H1 (cell line): ENCODE results near the gene PCSK4. TPM values are rescaled to one million over a fixed set of nuclear protein-coding genes. Genes with fewer than 3 reads are reported as not detected.

Experiments
- CTCF ChIA-PET: fragments of 300-600 bp; sonication (Branson Sonifier 250); formaldehyde crosslinking; loops from one replicate; lab custom pipeline; 2021; ENCODE audit not compliant: partially characterized antibody; lab: Charles Lee
- POLR2A ChIA-PET: fragments of 300-600 bp; sonication (Branson Sonifier 250); formaldehyde crosslinking; loops from one replicate; lab custom pipeline; 2021; ENCODE audit warnings: inconsistent platforms; ENCODE audit not compliant: partially characterized antibody; lab: Charles Lee
- DNase-seq, 2 experiments: peaks; one replicate each; pipeline versions ENCODE4 v3.0.0 to v3.0.0-alpha.2; 2010 to 2022; ENCODE audit warnings: low spot score in 2 of 2, low read depth in 1 of 2, mixed read lengths in 1 of 2
- FAIRE-seq: peaks from 2 replicates; lab custom pipeline; 2011; peaks lifted over from hg19 to GRCh38; lab: Jason Lieb, UNC
- H2AFZ ChIP-seq: 2 replicates; pipeline ENCODE4 v1.8.1; 2012; ENCODE audit warnings: low read length, inconsistent platforms
- H2AK5ac ChIP-seq: 2 replicates; pipeline ENCODE4 v1.6.1; 2013; ENCODE audit warnings: low read depth, low read length
- H2BK120ac ChIP-seq: replicated peaks from 2 replicates; pipeline ENCODE3; 2013; ENCODE audit warnings: low read depth, low read length, inconsistent platforms
- H2BK12ac ChIP-seq: 2 replicates; pipeline ENCODE4 v1.6.1; 2013; ENCODE audit warnings: low read depth, low read length
- H2BK15ac ChIP-seq: 2 replicates; pipeline ENCODE4 v1.6.1; 2013; ENCODE audit warnings: low read length
- H2BK20ac ChIP-seq: 2 replicates; pipeline ENCODE4 v1.6.1; 2013; ENCODE audit warnings: low read length
- H2BK5ac ChIP-seq: 2 replicates; pipeline ENCODE4 v1.6.1; 2013; ENCODE audit warnings: low read depth, low read length
- H3K14ac ChIP-seq: 2 replicates; pipeline ENCODE4 v1.6.1; 2013; ENCODE audit warnings: inconsistent platforms; ENCODE audit not compliant: insufficient read length
- H3K18ac ChIP-seq: 2 replicates; pipeline ENCODE4 v1.6.1; 2013; ENCODE audit warnings: low read length; ENCODE audit errors: extremely low read depth
- H3K23ac ChIP-seq: 2 replicates; pipeline ENCODE4 v1.6.1; 2013; ENCODE audit warnings: inconsistent platforms; ENCODE audit not compliant: insufficient read length
- H3K23me2 ChIP-seq: 2 replicates; pipeline ENCODE4 v1.6.1; 2013; ENCODE audit warnings: low read depth, low read length
- H3K27ac ChIP-seq: 2 replicates; pipeline ENCODE4 v1.6.1; 2011; ENCODE audit warnings: low read depth, low read length, inconsistent platforms
- H3K27me3 ChIP-seq, 4 experiments: replicated peaks in 1 of 4; 1 replicate in 1 of 4; 2 replicates in 3 of 4; pipeline versions ENCODE4 v1.6.1 to v1.8.1; 2011 to 2013; ENCODE audit warnings: low read length in 3 of 4, mild to moderate bottlenecking in 3 of 4, inconsistent platforms in 2 of 4, mixed read lengths in 2 of 4, moderate library complexity in 1 of 4; ENCODE audit not compliant: control insufficient read depth in 3 of 4, insufficient read depth in 3 of 4; ENCODE audit errors: extremely low read depth in 1 of 4
- H3K36me3 ChIP-seq, 4 experiments: 2 replicates each; pipeline versions ENCODE4 v1.6.1 to v1.8.1; 2011 to 2013; ENCODE audit warnings: mild to moderate bottlenecking in 4 of 4, low read length in 3 of 4, moderate library complexity in 2 of 4, control low read depth in 1 of 4, inconsistent platforms in 1 of 4; ENCODE audit not compliant: insufficient read depth in 4 of 4, control insufficient read depth in 2 of 4
- H3K4ac ChIP-seq: replicated peaks from 2 replicates; pipeline ENCODE3; 2013; ENCODE audit warnings: low read length, low read depth, mixed read lengths, inconsistent platforms; ENCODE audit not compliant: insufficient read length
- H3K4me1 ChIP-seq, 4 experiments: replicated peaks in 1 of 4; 1 replicate in 1 of 4; 2 replicates in 3 of 4; pipeline versions ENCODE4 v1.6.1 to v1.8.1; 2011 to 2013; ENCODE audit warnings: low read length in 3 of 4, inconsistent platforms in 2 of 4, mixed read lengths in 1 of 4; ENCODE audit not compliant: insufficient read depth in 4 of 4, control insufficient read depth in 3 of 4
- H3K4me2 ChIP-seq, 2 experiments: 2 replicates each; pipeline versions ENCODE4 v1.6.1 to v1.8.1; 2011 to 2013; ENCODE audit warnings: low read depth in 2 of 2, low read length in 2 of 2, control low read depth in 1 of 2, inconsistent platforms in 1 of 2, mild to moderate bottlenecking in 1 of 2; ENCODE audit not compliant: insufficient read depth in 1 of 2
- H3K4me3 ChIP-seq, 4 experiments: fragments of 200-600, 300-600 bp in 1 of 4; sonication (generic), shearing (Covaris generic), sonication (Bioruptor Twin) in 1 of 4; 2 replicates each; pipeline versions ENCODE4 v1.5.1 to v1.8.1; 2011 to 2016; ENCODE audit warnings: low read length in 4 of 4, low read depth in 3 of 4, control low read depth in 2 of 4, inconsistent platforms in 2 of 4, mild to moderate bottlenecking in 2 of 4, mixed read lengths in 1 of 4, moderate library complexity in 1 of 4; ENCODE audit not compliant: insufficient read depth in 2 of 4; ENCODE audit errors: extremely low read depth in 1 of 4
- H3K56ac ChIP-seq: replicated peaks from 2 replicates; pipeline ENCODE3; 2013; ENCODE audit warnings: low read depth, mild to moderate bottlenecking, mixed read lengths, low read length, inconsistent platforms; ENCODE audit not compliant: insufficient read length
- H3K79me1 ChIP-seq: 2 replicates; pipeline ENCODE4 v1.6.1; 2013; ENCODE audit warnings: low read depth, low read length, control low read depth
- H3K79me2 ChIP-seq, 2 experiments: 2 replicates each; pipeline versions ENCODE4 v1.6.1 to v1.8.1; 2012 to 2013; ENCODE audit warnings: low read length in 2 of 2, mild to moderate bottlenecking in 2 of 2, inconsistent platforms in 1 of 2; ENCODE audit not compliant: insufficient read depth in 2 of 2, control insufficient read depth in 1 of 2
- H3K9ac ChIP-seq, 4 experiments: replicated peaks in 1 of 4; 1 replicate in 1 of 4; 2 replicates in 3 of 4; pipeline versions ENCODE4 v1.6.1 to v1.8.1; 2011 to 2013; ENCODE audit warnings: low read depth in 3 of 4, low read length in 3 of 4, control low read depth in 2 of 4, mild to moderate bottlenecking in 2 of 4, moderate library complexity in 2 of 4, inconsistent platforms in 1 of 4; ENCODE audit errors: extremely low read depth in 1 of 4
- H3K9me3 ChIP-seq, 2 experiments: 2 replicates each; pipeline versions ENCODE4 v1.6.1 to v1.8.1; 2012 to 2013; ENCODE audit warnings: mild to moderate bottlenecking in 2 of 2, moderate library complexity in 2 of 2, control low read depth in 1 of 2, inconsistent platforms in 1 of 2, low read depth in 1 of 2, low read length in 1 of 2, mixed read lengths in 1 of 2; ENCODE audit not compliant: insufficient read depth in 2 of 2
- H4K20me1 ChIP-seq, 2 experiments: replicated peaks in 1 of 2; 2 replicates each; pipeline versions ENCODE3 to v1.8.1; 2011 to 2013; ENCODE audit warnings: inconsistent platforms in 2 of 2, low read length in 2 of 2, mild to moderate bottlenecking in 1 of 2; ENCODE audit not compliant: insufficient read depth in 2 of 2, control insufficient read depth in 1 of 2
- H4K5ac ChIP-seq: 2 replicates; pipeline ENCODE4 v1.6.1; 2013; ENCODE audit warnings: low read length, low read depth, mixed read lengths, inconsistent platforms; ENCODE audit not compliant: insufficient read length
- H4K8ac ChIP-seq: 2 replicates; pipeline ENCODE4 v1.8.0; 2013; ENCODE audit warnings: mild to moderate bottlenecking, moderate library complexity, low read length, inconsistent platforms; ENCODE audit not compliant: insufficient read depth; ENCODE audit errors: extremely low read depth
- H4K91ac ChIP-seq: replicated peaks from 2 replicates; pipeline ENCODE3; 2013; ENCODE audit warnings: low read length, mixed read lengths, inconsistent platforms; ENCODE audit not compliant: insufficient read length
- ASH2L ChIP-seq: fragments of 200-600, 300-600 bp; sonication (generic); IDR thresholded peaks from one replicate; pipeline ENCODE4 v1.7.1; 2017; ENCODE audit warnings: low read length
- ATF3 ChIP-seq: IDR thresholded peaks from 2 replicates; pipeline ENCODE4 v1.6.1; 2011; ENCODE audit warnings: low read depth, mild to moderate bottlenecking, low read length; ENCODE audit not compliant: insufficient read depth
- JUN ChIP-seq: IDR thresholded peaks from 2 replicates; pipeline ENCODE4 v1.6.1; 2011; ENCODE audit warnings: low read depth, mild to moderate bottlenecking, improper control_type of control experiment, low read length
- MAX ChIP-seq: IDR thresholded peaks from 2 replicates; pipeline ENCODE4 v1.6.1; 2012; ENCODE audit warnings: inconsistent platforms
- PHF8 ChIP-seq: fragments of 200-600 bp; sonication (generic); conservative IDR thresholded peaks from 2 replicates; pipeline ENCODE4 v1.7.1; 2012; ENCODE audit warnings: low read depth, mild to moderate bottlenecking, inconsistent platforms, low read length, moderate library complexity
- RAD21 ChIP-seq, 2 experiments: IDR thresholded peaks in 1 of 2; conservative IDR thresholded peaks in 1 of 2; 2 replicates each; pipeline ENCODE4 v1.6.1; 2011; ENCODE audit warnings: low read depth in 2 of 2, low read length in 2 of 2, improper control_type of control experiment in 1 of 2, inconsistent platforms in 1 of 2, mild to moderate bottlenecking in 1 of 2, moderate library complexity in 1 of 2
- RFX5 ChIP-seq: IDR thresholded peaks from 2 replicates; pipeline ENCODE4 v1.6.1; 2011; ENCODE audit warnings: low read depth, low read length, improper control_type of control experiment, borderline replicate concordance
- USF2 ChIP-seq: IDR thresholded peaks from 2 replicates; pipeline ENCODE4 v1.6.1; 2011; ENCODE audit warnings: low read length, improper control_type of control experiment
- WGBS, 2 experiments: shearing (Covaris generic) in 1 of 2; methylation state at CpG; one replicate each; pipeline versions ENCODE4 v1.1.6 to v1.1.7; 2013 to 2015; ENCODE audit warnings: low lambda C conversion rate in 2 of 2, mixed read lengths in 2 of 2, inconsistent platforms in 1 of 2, low coverage in 1 of 2, missing lambda C conversion rate in 1 of 2; ENCODE audit not compliant: insufficient replicate concordance in 2 of 2, insufficient coverage in 1 of 2, insufficient read length in 1 of 2; ENCODE audit errors: extremely low coverage in 1 of 2, missing lambda C conversion rate in 1 of 2; 5-methylcytosine and 5-hydroxymethylcytosine counted together
- polyA plus RNA-seq, 7 experiments: library from polyadenylated mRNA; depleted of rRNA in 3 of 7; stranded (reverse) in 5 of 7; unstranded in 2 of 7; fragments of >200 nt in 5 of 7; fragments of 200-250 nt in 2 of 7; gene quantifications; 1 replicate in 5 of 7; 2 replicates in 1 of 7; 4 replicates in 1 of 7; pipeline versions ENCODE4 v1.2.1 to v1.2.3, GENCODE V29; 2011 to 2013; ENCODE audit warnings: missing spikeins in 2 of 7, mixed read lengths in 2 of 7
- total RNA-seq: library from RNA; stranded (reverse); fragmentation: NEBNext Ultra II Directional; extraction: Animal tissue kit (Norgen Biotek cat#: 25700); gene quantifications from 2 replicates; pipeline ENCODE4 v1.2.1, GENCODE V29; 2021

PCSK4 gene
- total and polyA plus RNA-seq, 2 of the 8 experiments (the other 6 are each of a cell fraction or from before 2014, with no cell fraction given): 9.8 to 10.7 TPM

GRCh38 chr19:1522061-1522460, 31.9 kb upstream of the PCSK4 start:
- Histone ChIP-seq H3K4me1 (peaks cover 0 to 3% (median 1%) of the 10 kb centered on the region in 4 experiments; a peak in 3 of 7 replicates), H2BK15ac (no peak overlapping the region), H3K23me2 (peaks cover 8% of the 10 kb centered on the region; the same call in 1 of the 2 replicates), H2AK5ac (no peak overlapping the region), H3K79me2 (no peaks in the 10 kb centered on the region), H4K5ac (no peak overlapping the region), H4K8ac (no peak overlapping the region), H3K23ac (no peak overlapping the region), H3K36me3 (no peaks in the 10 kb centered on the region; a peak in 1 of 8 replicates), H4K91ac (no peak overlapping the region), H2BK20ac (no peak overlapping the region), H3K56ac (no peak overlapping the region), H3K4ac (no peak overlapping the region), H3K4me2 (no peak overlapping the region), H3K14ac (no peak overlapping the region), H2AFZ (no peak overlapping the region), H3K27me3 (peaks cover 19 to 36% (median 31%) of the 10 kb centered on the region in 4 experiments), H3K79me1 (no peaks in the 10 kb centered on the region), H3K9ac (no peak overlapping the region), H2BK120ac (no peak overlapping the region), H3K9me3 (no peaks in the 10 kb centered on the region), H3K18ac (no peak overlapping the region), H4K20me1 (peaks cover 8 to 14% of the 10 kb centered on the region in 2 experiments), H2BK5ac (no peak overlapping the region), H2BK12ac (no peak overlapping the region), H3K4me3 (no peak overlapping the region), H3K27ac (no peak overlapping the region)
- no peak for DNase-seq
- WGBS, 2 experiments: 85% methylated on average over 9 of the region's 10 CpGs; no CpG with 5 or more reads in 1 of the 2 experiments
- ChIA-PET CTCF (interaction anchor here (0.7 to 1.0 kb wide), 3 partner anchors 25 to 131 kb away, joined by 3 read pairs; no protein-coding TSS in a partner anchor), POLR2A (interaction anchor here (2.7 kb wide), 1 partner anchor 70 kb away, joined by 7 read pairs; the partner anchor contains the start of gene MBD3)
- no peak for FAIRE-seq
- no peak for TF ChIP-seq RFX5
- TF ChIP-seq PHF8: no peak
- TF ChIP-seq JUN: no peak
- no peak for TF ChIP-seq ASH2L
- TF ChIP-seq USF2: no peak
- no peak for TF ChIP-seq MAX
- TF ChIP-seq ATF3: no peak
- no peak for TF ChIP-seq RAD21 (IDR thresholded peaks at IDR 0.05 in 1 of 2, conservative IDR thresholded peaks at IDR 0.05 in 1 of 2; ENCODE audit: low read depth in 2 of 2, low read length in 2 of 2)
